GM12878 (cell line): ENCODE data around the gene PDE6G.

Experiments
- BACH1 ChIP-seq: fragments of 450-650 bp; IDR thresholded peaks from 2 replicates; pipeline ENCODE4 v1.6.1; 2017; ENCODE audit warnings: mild to moderate bottlenecking, borderline replicate concordance
- EED ChIP-seq: sonication (generic); IDR thresholded peaks from 2 replicates; pipeline ENCODE4 v1.6.1; 2016; ENCODE audit warnings: antibody characterized with exemption, low read depth
- EP300 ChIP-seq, 2 experiments: fragments of 150-350 bp in 1 of 2; IDR thresholded peaks; 2 replicates each; pipeline ENCODE4 v1.6.1; 2011 to 2012; ENCODE audit warnings: low read depth in 2 of 2, low read length in 2 of 2, borderline replicate concordance in 1 of 2, improper control_type of control experiment in 1 of 2, inconsistent platforms in 1 of 2; ENCODE audit not compliant: control insufficient read depth in 1 of 2
- HDAC2 ChIP-seq: fragments of 200-600 bp; sonication (generic); IDR thresholded peaks from 2 replicates; pipeline ENCODE4 v1.6.1; 2017
- JUND ChIP-seq: IDR thresholded peaks from 2 replicates; pipeline ENCODE4 v1.6.1; 2012; ENCODE audit warnings: low read depth, mild to moderate bottlenecking, low read length, improper control_type of control experiment, moderate library complexity
- POLR2A ChIP-seq: IDR thresholded peaks from 2 replicates; pipeline ENCODE4 v1.6.1; 2011; ENCODE audit warnings: low read depth, mild to moderate bottlenecking, low read length
- RFX5 ChIP-seq: IDR thresholded peaks from 2 replicates; pipeline ENCODE4 v1.6.1; 2011; ENCODE audit warnings: low read depth, low read length, improper control_type of control experiment
- SIN3A ChIP-seq: IDR thresholded peaks from 2 replicates; pipeline ENCODE4 v1.6.1; 2012; ENCODE audit warnings: low read depth, low read length, improper control_type of control experiment
- SUPT20H ChIP-seq: IDR thresholded peaks from 2 replicates; pipeline ENCODE4 v1.6.1; 2011; ENCODE audit warnings: low read depth, mild to moderate bottlenecking, low read length, moderate library complexity, borderline replicate concordance; ENCODE audit not compliant: control insufficient read depth
- ZNF274 ChIP-seq: IDR thresholded peaks from one replicate; pipeline ENCODE4 v1.8.0; 2011; ENCODE audit not compliant: insufficient read length, insufficient read depth
- ZZZ3 ChIP-seq: IDR thresholded peaks from 2 replicates; pipeline ENCODE4 v1.6.1; 2011; ENCODE audit warnings: low read depth; ENCODE audit not compliant: control insufficient read depth, insufficient read length
- TF ChIP-seq, protein P1 (sequence below): IDR thresholded peaks from 2 replicates; pipeline ENCODE4 v1.6.1; 2011; ENCODE audit warnings: borderline replicate concordance, low read depth, mild to moderate bottlenecking, moderate library complexity, mixed read lengths, low read length; ENCODE audit not compliant: insufficient read depth; ENCODE audit errors: extremely low read length
- TF ChIP-seq, protein P2 (sequence below), 3 experiments: IDR thresholded peaks in 2 of 3; conservative IDR thresholded peaks in 1 of 3; 2 replicates each; pipeline ENCODE4 v1.5.1; 2011; ENCODE audit warnings: low read depth in 3 of 3, low read length in 3 of 3, mild to moderate bottlenecking in 3 of 3, control low read depth in 2 of 3, moderate library complexity in 2 of 3, inconsistent platforms in 1 of 3, mixed read lengths in 1 of 3; ENCODE audit not compliant: control insufficient read depth in 2 of 3, insufficient read depth in 1 of 3; ENCODE audit errors: extremely low read depth in 1 of 3
- TF ChIP-seq, protein P3 (sequence below): fragments of 450-650 bp; IDR thresholded peaks from 2 replicates; pipeline ENCODE4 v1.6.1; 2017; ENCODE audit warnings: low read depth, mild to moderate bottlenecking, moderate library complexity

DNA sequence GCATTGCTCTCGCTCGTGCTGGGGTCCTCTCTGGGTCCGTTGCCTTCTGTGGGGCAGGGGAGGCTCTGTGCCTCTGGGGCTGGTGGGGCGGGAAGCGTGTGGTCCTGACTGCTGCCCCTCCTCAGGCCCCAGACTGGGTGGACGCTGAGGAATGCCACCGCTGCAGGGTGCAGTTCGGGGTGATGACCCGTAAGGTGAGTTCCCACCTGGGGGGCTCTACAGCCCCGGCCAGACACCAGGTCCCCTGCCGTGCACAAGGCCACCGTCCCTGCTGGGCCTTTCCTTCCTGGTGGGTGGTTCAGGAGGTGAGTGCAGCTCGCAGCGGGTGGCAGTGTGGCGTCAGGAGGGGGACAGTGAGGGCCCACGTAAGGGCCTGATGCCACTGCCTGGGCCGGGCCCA is 34.2 kb upstream of the PDE6G start:
- TF ChIP-seq ZNF274 (no peak), JUND (no peak), HDAC2 (no peak), RFX5 (no peak), SUPT20H (no peak), BACH1 (no peak), POLR2A (no peak), SIN3A (no peak), EED (no peak), ZZZ3 (no peak), EP300 (IDR thresholded peaks at IDR 0.05; ENCODE audit: borderline replicate concordance in 1 of 2, control insufficient read depth in 1 of 2, low read depth in 2 of 2, low read length in 2 of 2) (no peak)
- TF ChIP-seq, protein P1, sequence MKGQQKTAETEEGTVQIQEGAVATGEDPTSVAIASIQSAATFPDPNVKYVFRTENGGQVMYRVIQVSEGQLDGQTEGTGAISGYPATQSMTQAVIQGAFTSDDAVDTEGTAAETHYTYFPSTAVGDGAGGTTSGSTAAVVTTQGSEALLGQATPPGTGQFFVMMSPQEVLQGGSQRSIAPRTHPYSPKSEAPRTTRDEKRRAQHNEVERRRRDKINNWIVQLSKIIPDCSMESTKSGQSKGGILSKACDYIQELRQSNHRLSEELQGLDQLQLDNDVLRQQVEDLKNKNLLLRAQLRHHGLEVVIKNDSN = no peak
- TF ChIP-seq, protein P2, sequence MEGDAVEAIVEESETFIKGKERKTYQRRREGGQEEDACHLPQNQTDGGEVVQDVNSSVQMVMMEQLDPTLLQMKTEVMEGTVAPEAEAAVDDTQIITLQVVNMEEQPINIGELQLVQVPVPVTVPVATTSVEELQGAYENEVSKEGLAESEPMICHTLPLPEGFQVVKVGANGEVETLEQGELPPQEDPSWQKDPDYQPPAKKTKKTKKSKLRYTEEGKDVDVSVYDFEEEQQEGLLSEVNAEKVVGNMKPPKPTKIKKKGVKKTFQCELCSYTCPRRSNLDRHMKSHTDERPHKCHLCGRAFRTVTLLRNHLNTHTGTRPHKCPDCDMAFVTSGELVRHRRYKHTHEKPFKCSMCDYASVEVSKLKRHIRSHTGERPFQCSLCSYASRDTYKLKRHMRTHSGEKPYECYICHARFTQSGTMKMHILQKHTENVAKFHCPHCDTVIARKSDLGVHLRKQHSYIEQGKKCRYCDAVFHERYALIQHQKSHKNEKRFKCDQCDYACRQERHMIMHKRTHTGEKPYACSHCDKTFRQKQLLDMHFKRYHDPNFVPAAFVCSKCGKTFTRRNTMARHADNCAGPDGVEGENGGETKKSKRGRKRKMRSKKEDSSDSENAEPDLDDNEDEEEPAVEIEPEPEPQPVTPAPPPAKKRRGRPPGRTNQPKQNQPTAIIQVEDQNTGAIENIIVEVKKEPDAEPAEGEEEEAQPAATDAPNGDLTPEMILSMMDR (IDR thresholded peaks at IDR 0.05 in 2 of 3, conservative IDR thresholded peaks at IDR 0.05 in 1 of 3; ENCODE audit: control insufficient read depth in 2 of 3, extremely low read depth in 1 of 3, insufficient read depth in 1 of 3, low read depth in 3 of 3, low read length in 3 of 3) = no peak
- TF ChIP-seq, protein P3, sequence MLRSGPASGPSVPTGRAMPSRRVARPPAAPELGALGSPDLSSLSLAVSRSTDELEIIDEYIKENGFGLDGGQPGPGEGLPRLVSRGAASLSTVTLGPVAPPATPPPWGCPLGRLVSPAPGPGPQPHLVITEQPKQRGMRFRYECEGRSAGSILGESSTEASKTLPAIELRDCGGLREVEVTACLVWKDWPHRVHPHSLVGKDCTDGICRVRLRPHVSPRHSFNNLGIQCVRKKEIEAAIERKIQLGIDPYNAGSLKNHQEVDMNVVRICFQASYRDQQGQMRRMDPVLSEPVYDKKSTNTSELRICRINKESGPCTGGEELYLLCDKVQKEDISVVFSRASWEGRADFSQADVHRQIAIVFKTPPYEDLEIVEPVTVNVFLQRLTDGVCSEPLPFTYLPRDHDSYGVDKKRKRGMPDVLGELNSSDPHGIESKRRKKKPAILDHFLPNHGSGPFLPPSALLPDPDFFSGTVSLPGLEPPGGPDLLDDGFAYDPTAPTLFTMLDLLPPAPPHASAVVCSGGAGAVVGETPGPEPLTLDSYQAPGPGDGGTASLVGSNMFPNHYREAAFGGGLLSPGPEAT = no peak
